Stimulated activated CD8-positive, alpha-beta memory T cell treated with anti-CD3 and anti-CD28 coated beads, Interleukin-15, amount 100 ng/mL, for 48 hours (primary cell): ENCODE data around the gene PCNT.
"Not testable (repeated sequence)": the region's sequence is repeated elsewhere in the genome, so short reads cannot be mapped to it uniquely, and the experiment has no call there.

Source experiments
- DNase-seq, 2 donors: peaks; one replicate each; pipeline ENCODE4 v3.0.0-alpha.2; 2020; ENCODE audit warnings: low read depth in 2 of 2

PCNT gene

DNA sequence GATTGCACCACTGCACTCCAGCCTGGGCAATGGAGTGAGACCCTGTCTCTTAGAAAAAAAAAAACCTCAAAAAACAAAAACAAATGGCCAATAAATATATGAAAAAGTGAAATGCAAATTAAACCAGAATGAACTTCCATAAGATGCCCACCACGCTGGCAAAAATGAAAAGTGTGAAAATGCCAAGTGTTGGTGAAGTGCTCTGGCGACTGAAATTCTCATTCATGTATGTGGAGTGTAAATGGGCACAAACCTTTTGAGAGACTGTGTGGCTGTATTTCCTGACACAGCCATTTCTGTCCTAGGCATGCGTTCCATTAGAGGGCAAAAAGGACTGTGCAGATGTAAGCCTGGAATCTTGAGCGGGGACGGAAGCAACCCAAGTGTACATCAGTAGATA lies 19.5 kb upstream of the PCNT start:
- no peak for DNase-seq

DNA sequence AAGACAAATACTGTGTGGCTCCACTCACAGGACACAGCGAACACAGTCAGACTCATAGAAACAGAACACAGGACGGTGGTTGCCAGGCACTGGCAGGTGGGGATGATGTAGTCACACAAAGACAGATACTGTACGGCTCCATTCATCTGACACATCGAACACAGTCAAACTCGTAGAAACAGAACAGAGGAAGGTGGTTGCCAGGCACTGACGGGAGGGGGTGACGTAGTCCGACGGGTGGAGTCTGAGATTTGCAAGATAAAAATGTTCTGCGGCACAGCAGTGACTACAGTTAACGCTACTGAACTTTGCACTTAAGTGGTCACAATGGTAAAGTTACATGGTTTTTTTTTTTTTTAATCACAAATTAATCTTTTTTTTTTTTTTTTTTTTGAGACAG lies 19.0 kb upstream of the PCNT start:
- no peak for DNase-seq

- no peak for DNase-seq
Measured at GRCh38 chr21:46307625-46308024, 16.3 kb upstream of the PCNT start.

DNA sequence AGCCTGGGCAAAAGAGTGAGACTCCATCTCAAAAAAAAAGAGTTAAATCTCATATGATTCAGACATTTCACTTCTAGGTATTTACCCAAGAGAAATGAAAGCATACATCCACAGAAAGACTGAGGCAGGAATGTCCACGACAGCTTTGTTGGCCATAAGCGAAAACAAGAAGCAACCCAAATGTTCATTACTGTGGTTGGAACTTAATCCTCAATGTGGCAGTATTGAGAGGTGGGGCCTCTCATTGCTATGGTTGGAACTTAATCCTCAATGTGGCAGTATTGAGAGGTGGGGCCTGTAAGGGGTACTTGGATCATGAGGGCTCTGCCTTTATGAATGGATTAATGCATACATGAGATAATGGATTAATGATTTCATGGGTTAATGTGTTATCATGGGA lies 15.5 kb upstream of the PCNT start:
- no peak for DNase-seq

- DNase-seq: not testable (repeated sequence)
Measured at GRCh38 chr21:46310260-46310659, 13.7 kb upstream of the PCNT start.

- DNase-seq: no peak
Measured at GRCh38 chr21:46311568-46311967, 12.4 kb upstream of the PCNT start.

DNA sequence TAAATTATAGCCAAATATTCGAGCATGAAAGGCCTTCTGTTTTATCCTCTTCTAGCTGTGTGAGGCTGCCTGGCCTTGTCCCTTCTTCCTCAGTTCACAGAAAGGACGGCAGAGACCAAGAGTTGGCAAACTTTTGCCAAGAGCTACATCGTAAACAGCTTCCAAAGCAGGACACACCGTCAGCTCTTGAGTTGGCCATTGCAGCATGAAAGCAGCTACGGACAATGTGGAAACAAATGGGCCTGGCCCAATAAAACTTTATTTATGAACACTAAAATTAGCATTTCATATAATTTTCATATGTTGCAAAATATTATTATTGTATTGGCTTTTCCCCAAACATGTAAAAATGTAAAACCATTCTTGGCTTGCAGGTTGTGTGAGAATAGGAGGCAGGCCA lies 11.0 kb upstream of the PCNT start:
- no peak for DNase-seq

DNA sequence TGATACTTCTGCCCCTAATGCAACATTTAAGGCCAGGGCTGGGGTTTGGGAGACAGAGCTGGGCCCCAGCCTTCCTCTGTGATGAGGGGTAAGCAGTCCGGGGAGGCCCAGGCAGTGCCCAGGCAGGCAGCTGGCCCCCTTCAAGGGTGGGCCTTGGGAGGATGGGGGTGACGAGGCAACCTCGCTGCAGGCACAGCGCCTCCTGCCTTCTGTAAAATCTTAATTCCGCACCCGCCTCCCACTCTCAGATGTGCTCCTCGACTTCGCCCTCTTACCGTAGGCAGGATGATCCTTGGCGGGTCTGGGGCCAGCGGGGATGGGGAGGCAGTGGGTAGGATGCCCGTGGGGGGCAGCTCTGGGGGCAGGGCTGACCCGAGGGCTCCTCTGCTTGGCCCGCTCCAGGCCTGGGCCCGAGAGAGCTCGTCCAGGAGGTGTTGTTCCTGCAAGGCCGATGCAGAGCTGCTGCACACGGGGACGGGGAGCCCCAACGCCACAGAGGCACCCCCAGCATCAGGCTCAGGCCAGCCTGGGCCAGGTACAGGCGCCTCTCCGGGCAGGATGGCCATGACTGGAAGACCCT lies 9.4 kb upstream of the PCNT start:
- no peak for DNase-seq

GRCh38 chr21:46316708-46317324 lies 7.1 kb upstream of the PCNT start:
- no peak for DNase-seq

DNA sequence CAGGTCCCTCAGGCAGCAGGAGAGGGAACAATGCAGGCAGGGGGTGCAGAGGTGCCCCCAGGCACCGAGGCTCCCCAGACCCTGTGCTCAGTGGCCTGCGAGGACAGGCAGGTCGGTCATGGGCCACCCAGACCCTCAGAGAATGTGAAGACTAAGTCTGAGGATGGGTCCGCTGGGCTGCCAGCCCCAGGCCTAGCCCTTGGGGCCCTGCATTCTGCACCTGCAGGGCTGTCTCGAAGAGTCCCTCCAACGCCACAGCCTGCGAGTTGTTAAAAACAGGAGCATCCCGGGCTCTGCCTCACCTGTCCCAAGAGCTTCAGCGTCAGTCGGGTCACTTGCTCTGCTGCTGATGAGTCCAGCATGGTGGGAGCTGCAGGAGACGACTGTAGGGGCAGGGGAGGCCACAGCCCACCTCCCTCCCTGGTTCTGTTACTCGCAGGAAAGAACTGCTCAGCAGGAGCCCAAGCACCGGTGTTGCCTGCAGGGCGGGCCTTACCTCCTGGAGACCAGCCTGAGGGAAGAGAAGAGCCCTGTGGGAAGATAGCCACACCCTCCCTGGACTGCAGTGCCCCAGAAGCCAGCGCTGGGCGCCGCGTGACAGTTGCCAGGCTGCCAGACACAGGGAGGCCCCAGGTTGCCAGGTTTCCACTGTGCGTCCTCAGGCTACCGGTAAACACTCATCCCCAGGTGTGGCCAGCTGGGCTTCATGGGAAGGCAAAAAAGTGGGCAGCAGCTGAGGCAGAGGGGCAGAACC lies 6.1 kb upstream of the PCNT start:
- no peak for DNase-seq

DNA sequence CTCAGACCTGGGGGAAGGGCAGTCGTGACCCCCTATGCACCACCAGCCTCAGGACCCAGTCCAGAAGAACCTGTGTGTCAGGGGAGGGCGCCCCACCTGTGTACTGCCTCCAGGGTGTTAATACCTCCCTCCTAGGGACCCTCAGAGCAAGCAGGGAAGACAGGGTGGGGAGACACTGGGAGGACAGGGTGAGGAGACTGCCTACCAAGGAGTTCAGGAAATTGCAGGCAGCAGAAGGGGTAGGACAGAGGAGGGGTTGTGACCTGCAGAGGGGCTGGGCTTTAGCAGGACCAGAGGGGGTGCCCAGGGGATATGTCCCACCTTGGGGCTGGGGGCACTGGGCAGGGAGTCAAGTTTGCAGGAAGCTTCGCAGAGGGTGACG lies 5.5 kb upstream of the PCNT start:
- no peak for DNase-seq

- no peak for DNase-seq
Measured at GRCh38 chr21:46319186-46319585, 4.8 kb upstream of the PCNT start.

DNA sequence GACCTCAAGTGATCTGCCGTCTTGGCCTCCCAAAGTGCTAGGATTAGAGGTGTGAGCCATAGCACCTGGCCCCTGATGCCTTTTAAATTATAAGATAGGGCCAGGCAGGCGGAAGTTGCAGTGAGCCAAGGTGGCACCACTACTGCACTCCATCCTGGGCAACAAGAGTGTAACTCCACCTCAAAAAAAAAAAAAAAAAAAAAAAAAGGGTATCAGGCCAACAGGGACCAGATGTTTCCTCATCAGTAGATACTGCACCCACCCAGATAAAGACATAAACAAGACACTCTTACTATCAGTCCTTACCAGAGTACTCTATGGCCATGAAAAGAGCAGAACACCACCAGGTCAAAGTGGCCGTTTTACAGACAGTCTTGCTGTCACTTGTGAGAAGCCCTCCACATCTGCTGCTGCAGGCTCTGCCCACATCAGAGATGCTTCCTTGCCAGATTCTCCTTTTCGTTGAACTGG lies 3.6 kb upstream of the PCNT start:
- DNase-seq: no peak

DNA sequence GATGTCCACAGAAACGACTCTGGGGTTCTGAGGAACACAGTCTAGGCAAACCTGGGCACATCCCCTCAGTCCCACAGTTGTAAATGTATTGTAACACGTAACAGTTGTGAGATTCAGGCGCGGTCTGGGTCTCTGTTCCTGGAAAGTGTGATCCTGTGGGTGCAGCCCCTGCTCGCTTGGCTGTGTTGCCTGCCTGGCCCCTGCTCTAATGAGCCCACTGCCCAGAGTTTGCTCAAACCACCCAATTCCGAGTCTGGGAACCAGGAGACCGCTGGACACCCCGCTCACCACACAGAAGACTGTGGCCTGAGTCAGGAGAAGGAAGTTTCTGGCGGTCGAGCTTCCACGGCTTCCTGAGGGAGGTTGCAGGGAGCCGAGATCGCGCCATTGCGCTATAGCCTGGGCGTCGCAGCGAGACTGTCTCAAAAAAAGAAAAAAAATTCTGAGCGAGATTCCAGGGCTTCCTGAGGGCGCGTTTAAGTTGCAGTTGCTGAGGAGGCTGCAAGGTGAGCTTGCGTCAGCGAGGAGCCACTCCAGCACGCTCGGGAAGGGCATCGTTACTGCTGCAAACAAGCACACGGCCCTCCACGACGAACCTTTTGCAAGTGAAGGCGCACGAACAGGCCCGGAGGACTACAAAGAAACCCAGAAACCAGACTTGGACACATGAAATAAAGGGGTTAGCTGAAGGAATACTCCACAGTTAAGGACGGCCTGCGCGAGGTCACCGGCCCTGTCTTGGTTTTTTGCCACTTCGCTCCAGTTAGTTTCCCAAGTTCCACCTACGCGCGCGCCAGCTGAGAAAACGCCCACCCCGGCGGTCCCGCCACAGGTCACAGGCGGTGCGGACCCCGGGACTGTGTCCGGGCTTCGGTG lies 1.4 kb upstream of the PCNT start:
- DNase-seq: no peak

GRCh38 chr21:46323227-46323709 lies 688 bp upstream of the PCNT start:
- no peak for DNase-seq

DNA sequence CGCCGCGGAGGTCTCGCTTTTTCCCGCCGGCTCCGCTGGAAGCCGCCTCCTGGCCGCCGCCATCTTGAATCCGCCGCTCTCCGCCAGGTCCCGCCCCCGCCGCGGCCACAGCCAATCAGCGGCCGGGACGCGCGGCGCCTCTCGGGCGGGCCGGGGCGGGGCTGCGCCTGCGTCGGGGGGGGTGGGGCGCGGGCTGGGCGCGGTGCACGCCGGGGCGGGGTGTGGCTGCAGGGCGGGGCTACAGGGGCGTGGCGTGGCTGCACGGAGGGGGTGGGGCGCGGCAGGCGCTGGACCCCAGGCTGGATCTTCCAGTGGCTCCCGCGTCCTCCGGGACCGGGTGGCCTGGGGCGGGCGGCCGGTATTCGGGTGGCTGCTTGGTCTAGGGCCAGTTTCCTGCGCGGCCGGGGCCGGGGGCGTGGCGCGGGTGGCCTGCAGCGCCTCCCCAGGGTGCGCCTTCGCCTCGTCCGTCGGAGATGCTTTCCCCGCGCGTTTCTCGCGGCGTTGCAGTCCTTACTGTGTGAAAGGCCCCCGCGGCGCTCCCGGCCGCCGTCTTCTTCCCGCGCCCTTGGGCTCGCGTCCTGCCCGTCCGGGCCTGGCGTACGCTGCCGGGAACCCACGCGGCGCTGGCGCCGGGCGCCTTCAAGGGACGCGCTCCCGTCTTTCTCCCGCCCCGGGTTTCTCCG lies 575 bp downstream of the PCNT start:
- peak; percentile 72 to 79 for DNase-seq

DNA sequence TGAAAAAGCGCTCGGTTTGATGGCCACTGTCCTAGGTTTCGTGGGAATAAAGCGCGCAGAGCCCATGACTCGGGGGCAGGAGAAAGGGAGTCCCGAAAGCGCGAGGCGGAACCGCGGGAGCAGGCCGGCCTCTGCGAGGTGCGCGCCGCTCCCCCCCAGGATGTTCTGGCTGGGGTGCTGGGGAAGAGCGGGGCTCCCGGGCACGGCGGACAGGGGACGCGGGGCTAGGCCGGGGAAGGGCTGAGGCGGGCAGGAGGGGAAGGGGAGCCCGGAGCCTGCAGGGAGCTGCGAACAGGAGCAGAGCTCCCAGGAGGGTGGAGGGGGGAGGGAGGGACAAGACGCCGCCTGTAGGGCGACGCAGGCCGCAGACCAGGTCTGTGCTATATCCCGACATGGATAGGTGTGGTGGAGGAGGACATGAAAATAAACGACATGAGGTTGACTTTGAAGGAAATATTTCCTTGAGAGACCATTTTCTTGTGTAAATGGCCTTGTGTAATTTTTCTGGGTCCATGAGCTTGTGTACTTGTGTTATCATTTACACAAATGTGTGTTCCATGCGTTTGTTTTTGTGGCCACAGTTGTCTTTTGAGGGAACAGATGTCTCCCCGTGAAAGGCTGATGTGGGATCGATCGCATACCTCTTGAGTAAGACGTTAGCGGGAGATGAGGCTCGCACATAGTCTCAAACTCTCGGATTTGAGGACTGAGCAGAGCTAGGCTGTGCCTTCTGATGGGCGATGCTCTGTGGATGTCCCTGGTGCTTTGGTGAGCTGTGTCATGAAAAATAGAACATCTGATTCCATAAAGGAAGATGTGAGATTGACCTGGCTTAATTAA lies 1.3 kb downstream of the PCNT start:
- no peak for DNase-seq

GRCh38 chr21:46326110-46326703 lies 2.3 kb downstream of the PCNT start:
- no peak for DNase-seq

GRCh38 chr21:46327711-46328110 lies 3.8 kb downstream of the PCNT start:
- DNase-seq: no peak

GRCh38 chr21:46328151-46328550 lies 4.2 kb downstream of the PCNT start:
- DNase-seq: no peak
